Measurements from ENCODE around the gene ATP6V1C2.
A peak's percentile ranks its signal among the peaks of the same experiment; 100 is the strongest.
"Not testable (repeated sequence)": the region's sequence is repeated elsewhere in the genome, so short reads cannot be mapped to it uniquely, and the experiment has no call there.

Gene ATP6V1C2

GRCh38 chr2:10790228-10790973 is 69.0 kb downstream of the ATP6V1C2 start:
- DNase-seq, result peak; percentile 61

DNA sequence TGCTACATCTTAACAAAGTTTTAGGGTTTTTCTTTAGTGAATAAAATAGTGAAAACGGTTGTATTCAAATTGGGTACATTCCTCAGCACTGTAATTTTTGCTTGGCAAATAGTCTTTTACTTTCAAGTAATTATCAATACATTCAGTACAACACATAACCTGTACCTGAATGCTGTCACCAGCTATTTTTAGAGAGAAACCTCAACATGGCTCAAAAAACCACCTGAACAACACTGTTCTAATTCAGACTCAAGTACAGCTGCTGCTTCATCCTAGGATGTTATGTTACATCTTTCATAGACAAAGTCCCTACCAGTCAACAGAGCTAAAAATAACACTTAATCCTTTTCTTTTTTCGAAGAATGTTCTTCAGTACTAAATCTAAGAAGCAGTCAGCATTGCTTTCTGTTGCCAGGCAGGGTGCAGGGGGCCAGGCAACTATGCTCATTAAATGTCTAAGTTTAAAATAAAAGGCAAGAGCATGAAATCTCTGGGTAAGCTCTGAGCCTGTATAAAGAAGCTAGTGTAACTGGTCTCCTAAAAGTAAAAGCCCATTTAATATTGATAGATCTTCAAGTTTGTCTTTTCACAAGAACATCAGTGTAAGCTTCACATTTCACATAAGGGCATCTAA is 70.7 kb downstream of the ATP6V1C2 start:
- DNase-seq, result no peak

DNA sequence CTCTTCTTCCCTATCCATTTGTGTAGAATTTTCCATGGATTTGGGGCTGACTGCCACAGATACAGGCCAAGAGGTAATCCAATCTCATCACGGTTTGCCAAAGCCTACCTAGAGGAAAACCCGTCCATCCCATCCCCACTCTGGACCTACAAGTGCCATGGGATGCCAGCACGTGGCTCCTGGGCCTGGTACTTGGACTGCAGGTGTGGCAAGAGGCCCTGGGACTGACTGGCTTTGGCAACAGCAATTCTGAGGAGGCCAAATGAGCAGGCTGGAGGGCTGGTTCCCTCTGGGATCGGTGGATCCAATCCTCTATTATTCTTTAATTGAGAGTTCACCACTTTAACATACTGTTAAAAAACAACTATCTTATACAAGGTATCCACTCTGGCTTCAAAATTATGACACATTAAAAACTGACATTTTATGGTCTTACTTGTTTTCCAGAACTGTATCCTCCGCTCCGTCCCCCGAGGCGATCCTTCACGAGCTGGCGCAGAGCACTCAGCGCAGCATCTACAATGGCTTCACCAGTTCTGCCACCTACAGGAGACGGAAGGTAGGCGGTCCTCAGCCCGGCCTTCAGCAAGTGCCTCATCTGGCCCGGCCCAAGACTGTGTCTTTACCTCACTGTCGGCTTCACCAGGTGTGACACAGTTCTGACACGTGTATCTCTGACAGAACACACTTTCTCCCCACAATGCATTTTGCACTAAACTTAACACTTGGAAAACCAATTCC is 71.4 kb downstream of the ATP6V1C2 start:
- DNase-seq, result no peak

DNA sequence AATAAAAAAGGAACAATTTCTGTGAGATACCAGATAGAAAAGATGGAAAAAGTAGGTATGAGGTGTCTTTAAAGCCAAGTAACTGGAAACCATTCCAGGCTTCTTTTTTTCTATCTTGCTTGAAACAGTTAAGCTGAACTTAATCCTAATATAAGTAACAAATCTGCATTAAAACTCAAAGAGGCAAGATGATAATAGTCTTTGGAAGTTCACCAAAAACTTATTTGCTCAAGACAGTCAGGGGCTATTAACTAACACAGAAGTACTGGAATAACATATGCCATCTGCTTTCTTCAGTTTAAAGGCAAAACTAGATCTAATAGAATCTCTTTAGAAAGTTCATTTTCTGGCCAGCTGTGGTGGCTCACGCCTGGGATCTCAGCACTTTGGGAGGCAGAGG is 72.4 kb downstream of the ATP6V1C2 start:
- no peak for DNase-seq

DNA sequence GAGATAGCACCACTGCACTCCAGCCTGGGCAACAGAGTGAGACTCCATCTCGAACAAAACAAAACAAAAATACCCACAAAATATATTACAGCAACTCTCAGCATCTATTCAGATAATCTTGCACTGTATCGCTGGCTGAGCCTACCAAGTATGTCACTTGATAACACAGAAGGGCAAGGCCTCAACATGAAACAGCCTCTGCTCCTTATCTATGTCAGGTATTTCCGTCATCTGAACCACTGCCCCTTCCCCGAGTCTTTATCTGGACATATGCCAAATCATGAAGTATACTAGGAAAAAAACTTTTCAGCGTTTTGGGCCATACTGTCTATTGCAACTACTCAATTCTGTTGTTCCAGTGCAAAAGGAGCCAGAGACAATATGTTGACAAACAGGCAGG is 73.4 kb downstream of the ATP6V1C2 start:
- DNase-seq, result no peak

DNA sequence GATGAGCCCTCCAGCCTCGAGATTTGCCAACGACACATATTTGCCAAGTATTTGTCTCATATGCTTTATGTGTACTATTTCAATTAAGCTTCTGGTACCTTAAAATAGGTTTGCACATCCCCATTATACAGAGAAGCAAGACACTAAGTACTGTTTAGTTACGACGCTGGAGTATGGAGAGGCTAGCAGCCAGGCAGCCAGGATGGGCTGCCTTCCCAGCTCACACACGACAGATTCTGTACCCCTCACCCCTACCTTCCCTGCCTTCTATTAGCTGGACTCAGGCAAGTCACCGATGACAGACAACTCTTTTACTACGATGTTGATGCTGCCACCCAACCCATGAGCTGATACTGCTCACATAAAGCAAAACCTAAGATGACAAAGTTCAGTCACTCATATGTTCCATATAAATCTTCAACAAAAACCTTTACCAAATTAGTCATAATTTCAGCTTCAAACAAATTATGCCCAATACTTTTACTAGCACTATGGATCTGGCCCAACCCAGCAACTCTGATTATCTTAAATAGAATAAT is 74.1 kb downstream of the ATP6V1C2 start:
- DNase-seq, result no peak

- no peak for DNase-seq
These were observed 75.3 kb downstream of the ATP6V1C2 start for GRCh38 chr2:10796703-10797102.

DNA sequence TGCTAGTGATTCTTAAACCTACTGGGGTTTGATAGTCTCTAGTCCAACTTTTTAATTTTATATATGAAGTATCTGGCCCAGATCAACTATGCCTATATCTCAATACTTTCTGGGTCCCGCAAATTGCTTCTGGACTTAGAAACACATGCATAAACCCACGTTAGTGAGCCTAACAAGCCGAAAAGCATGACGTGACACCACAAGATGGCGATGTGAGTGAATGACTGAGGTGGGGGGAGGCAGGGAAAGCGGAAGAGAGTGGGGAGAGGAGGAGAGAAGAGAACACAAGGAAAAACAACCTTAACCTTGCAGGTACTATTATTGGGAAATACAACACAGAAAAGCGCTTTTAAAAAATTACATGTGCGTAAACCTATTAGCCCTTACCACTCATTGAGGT is 77.4 kb downstream of the ATP6V1C2 start:
- DNase-seq, result no peak

GRCh38 chr2:10800163-10800562 is 78.7 kb downstream of the ATP6V1C2 start:
- DNase-seq, result no peak

DNA sequence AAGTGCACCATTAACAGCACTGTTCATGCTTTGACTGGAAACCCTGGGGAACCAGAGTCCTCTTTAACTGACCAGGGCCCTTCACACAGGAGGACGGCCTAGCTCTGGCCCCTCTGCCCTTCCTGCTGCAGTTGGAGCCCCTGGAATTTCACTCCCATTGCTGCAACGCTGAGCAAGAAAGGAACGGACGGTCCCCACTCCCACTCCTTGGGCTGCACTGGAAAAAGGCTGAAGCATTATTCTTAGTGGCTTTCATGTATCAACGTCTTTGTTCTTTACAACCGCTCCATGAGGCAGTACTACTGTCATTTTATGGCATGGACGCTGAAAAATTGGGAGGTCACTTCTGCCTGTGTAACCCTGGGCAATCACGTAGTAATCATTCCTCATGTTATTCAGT is 81.2 kb downstream of the ATP6V1C2 start:
- no peak for DNase-seq

- not testable (repeated sequence) for DNase-seq
These were observed 84.6 kb downstream of the ATP6V1C2 start for GRCh38 chr2:10805990-10806389.

- DNase-seq, result no peak
These were observed 85.1 kb downstream of the ATP6V1C2 start for GRCh38 chr2:10806543-10806942.

DNA sequence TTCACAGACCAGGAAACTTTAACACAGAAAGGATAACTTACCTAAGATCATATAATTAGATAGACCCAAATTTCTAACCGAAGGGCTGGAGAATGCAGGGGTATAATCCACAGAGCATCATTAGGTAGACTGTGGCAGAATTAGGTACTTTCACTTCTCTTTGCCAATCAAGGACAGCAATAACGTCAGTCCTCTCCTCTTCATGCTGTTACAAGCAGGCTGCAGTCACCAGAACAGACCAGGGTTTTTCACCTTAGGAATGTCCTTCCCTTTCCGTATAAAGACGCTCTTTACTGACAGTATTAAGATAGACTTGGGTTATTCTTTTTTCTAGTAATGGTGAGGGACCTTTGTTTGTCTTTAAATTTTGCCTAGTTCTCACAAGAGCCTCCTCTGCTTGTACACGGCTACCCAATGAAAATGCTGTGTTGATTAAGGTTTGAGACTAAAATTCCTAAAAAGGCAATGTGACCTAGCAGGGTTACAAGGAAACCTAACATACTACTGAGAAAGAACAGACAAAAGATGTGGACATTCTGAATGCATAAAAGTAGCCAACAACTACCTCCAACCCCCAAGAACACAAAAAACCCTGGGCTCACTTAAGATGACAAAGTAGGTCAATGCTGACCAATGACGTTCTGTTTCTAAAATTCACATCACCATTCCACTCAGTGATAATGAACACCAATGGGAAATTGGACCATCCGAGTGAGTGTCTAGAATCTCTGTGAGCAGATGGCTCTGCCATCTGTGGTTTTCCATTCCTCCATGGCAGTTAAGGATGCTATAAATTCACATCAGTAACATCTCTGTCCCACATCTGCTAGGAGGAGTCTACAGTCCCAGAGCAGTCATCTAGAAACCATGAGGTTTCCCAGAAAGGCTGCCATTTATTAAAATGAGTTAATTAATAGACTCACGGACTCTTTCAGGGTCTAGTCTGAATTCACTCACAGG is 89.1 kb downstream of the ATP6V1C2 start:
- DNase-seq, result peak; percentile 50

DNA sequence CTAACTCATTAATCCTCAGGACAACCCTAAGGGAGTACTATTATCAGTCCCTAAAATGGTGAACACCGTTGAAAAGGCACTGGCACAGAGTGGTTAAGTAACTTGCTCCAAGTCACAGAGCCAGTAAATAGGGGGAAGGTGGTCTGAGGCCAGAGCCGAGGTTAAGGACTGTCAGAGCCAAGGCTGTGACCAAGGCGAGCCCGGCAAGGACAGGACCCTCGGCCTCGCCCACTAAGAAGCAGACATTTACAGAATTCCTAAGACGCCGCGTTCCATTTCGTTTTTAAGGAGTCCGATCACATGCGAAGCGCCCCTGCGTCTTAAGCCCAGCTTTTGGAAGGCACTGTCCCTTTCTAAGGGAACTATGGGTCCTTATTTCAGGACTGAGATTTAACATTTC is 90.1 kb downstream of the ATP6V1C2 start:
- DNase-seq, result no peak

DNA sequence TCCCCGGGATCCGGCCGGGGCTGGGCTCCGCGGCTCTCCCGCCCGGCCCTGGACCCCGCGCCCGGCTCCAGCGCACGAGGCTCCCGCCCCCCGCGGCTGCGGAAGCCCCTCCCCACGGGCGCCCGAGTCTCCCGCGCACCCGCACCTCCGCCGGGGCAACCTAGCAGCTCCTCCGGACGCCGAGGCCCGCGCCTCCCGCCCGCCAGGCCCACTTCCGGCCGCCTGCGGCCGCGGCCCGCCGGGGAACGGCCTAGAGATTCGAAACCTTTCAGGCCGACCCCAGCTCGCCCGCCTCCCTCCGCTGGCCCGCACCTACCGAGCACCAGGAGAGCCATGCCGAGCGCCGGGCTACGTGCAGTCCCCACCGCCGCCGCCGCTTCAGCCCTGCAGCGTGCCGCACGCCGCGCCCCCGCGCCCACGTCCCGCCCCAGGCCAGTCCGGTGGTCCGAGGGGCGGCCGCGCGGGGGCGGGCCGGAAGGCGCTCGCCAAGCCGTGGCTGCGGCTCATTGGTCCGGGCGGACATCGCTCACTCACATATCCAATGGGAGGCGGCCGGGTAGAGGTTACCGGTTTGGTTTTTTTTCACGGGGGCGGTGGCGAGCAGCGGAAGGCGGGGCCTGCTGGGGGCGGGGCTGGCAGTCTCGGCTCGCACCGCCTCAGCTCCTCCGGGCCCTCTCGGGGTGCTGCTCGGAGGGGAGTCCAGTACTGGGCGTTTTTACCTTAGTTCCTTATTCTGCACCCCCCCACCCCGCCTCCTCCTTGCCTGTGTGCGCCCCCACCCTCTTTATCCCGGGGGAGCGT is 91.1 kb downstream of the ATP6V1C2 start, which contains the start of gene PDIA6:
Gene PDIA6 (minus strand): TSS at position 424 of the 801 bp plus-strand sequence. CDS start 89 bp downstream, at position 335.
- peak; percentile 98 for DNase-seq

- not testable (repeated sequence) for DNase-seq
These were observed 92.0 kb downstream of the ATP6V1C2 start for GRCh38 chr2:10813163-10814138.

DNA sequence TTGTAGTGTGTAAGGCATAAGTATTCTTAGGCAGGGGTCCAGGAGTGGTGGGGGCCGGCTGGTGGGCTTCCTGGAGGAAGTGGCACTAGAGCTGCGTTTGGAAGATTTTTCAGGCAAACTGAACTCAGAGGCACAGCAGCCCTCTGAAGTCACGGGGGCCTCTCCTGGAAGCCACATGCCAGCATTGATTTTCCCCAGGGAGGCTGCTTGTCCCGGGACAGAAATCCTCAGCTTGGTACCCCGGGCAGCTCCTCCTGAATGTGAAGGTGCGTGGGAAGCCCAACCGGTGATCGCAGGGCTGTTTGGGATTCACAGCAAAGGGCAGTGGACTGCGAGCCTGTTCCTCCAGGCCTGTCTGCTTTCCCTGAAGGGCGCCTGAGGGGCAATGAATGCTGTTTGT is 92.7 kb downstream of the ATP6V1C2 start:
- DNase-seq, result no peak

DNA sequence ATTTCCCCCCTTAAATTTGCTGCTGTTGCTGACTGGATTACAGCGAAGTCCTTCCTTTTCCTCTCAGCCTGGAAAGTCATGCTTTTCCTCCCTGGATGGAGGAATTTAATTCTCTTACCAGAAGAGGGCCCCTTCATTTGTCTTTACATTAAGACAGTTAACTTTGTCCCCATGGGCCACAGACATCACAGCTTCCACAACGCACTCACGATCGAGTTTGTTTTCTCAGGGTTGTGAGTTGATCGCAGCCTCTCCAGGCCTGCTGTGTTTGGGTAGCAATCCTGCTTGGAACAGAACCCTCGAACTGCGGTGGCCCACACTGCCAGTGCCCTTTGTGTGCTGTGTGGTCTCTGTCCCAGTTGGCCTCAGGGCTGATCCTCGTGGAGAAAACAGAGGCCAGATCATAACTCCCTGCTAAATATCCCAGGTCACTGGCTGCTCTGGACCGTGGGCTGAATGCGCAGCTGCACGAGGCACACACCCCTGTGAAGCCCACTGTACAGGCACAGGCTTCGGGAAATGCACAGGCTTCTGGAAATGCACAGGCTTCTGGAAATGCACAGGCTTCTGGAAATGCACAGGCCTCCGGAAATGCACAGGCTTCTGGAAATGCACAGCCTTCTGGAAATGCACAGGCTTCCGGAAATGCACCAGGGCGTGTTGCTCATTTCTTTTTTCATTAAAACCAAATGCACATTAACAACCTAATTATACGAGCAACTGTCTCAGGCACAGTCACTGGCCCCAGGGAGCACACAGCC is 93.3 kb downstream of the ATP6V1C2 start:
- no peak for DNase-seq

DNA sequence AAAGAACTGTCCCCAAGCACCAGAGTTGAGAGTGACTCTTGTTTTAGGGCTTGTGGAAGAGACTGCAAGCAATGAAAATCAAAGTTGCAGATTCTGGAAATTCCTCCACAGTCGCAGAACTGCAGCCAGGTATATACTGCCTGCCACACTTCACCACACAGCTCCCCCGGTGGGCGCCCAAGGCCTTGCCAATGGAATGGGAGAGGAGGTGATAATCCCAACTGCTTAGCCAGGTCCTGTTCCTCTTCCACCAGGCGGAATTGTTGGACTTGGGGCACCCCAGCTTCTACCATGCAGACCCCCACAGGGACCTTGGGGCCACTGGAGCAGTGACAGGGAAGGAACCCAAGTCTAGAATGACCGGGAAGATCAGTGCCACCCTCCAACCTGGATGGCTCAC is 96.0 kb downstream of the ATP6V1C2 start:
- peak; percentile 23 for DNase-seq
